PC-3 (cell line): ENCODE results near the gene SDS.

ENCODE experiments used
- CTCF ChIP-seq: fragments of 300-600 bp; sonication (generic); conservative IDR thresholded peaks from 2 replicates; pipeline ENCODE4 v1.5.1; 2017; ENCODE audit warnings: antibody characterized with exemption, low read depth, mild to moderate bottlenecking, low read length
- EZH2 ChIP-seq: fragments of 300-600 bp; sonication (generic); IDR thresholded peaks from one replicate; pipeline ENCODE4 v1.6.1; 2017; ENCODE audit warnings: antibody characterized with exemption, mild to moderate bottlenecking, low read length; ENCODE audit not compliant: unreplicated experiment

- TF ChIP-seq CTCF (no peak), EZH2 (no peak)
Observed at GRCh38 chr12:113452458-113452857, 48.8 kb upstream of the SDS start.
